ENCODE results near the gene PALM. TPM values are rescaled to one million over a fixed set of nuclear protein-coding genes. Genes with fewer than 3 reads are reported as not detected.

Gene PALM
- total and polyA plus RNA-seq, 10 of the 15 experiments (the other 5 are each of a cell fraction or from before 2014, with no cell fraction given) = 0.09 to 0.95 (median 0.23) TPM; not detected in 2

GRCh38 chr19:748274-748598 lies 39.5 kb downstream of the PALM start (continued):
- TF ChIP-seq KDM1A (IDR thresholded peaks at IDR 0.05; ENCODE audit: borderline replicate concordance) (no peak), ZBED1 (IDR thresholded peaks at IDR 0.05; ENCODE audit: borderline replicate concordance) (no peak), FOXM1 (IDR thresholded peaks at IDR 0.05; ENCODE audit: low read depth, low read length) (no peak), RELB (IDR thresholded peaks at IDR 0.05; ENCODE audit: low read depth) (no peak), POLR2A (IDR thresholded peaks at IDR 0.05; ENCODE audit: low read depth, low read length) (no peak), CBX3 (IDR thresholded peaks at IDR 0.05; ENCODE audit: borderline replicate concordance, low read depth) (no peak)

- POLR2A ChIA-PET = no interaction called here
- intact Hi-C loops (cut with micrococcal nuclease; ENCODE audit: unreplicated experiment) (no loop called here), in situ Hi-C loops (cut with MboI) (no loop called here)
- Histone ChIP-seq H3K79me2 (ENCODE audit: control insufficient read depth, insufficient read depth, low read length) (no peaks in the 10 kb centered on the region), H3K27ac (ENCODE audit: control insufficient read depth, insufficient read depth) (no peak overlapping the region), H3K4me2 (ENCODE audit: control insufficient read depth, insufficient read depth) (no peak overlapping the region), H3K36me3 (ENCODE audit: control insufficient read depth in 2 of 2, insufficient read depth in 2 of 2, low read length in 1 of 2) (no peaks in the 10 kb centered on the region), H3K27me3 (replicated peaks in 1 of 2; ENCODE audit: control insufficient read depth in 2 of 2, insufficient read depth in 2 of 2, low read length in 1 of 2) (no peaks in the 10 kb centered on the region), H3K9ac (ENCODE audit: control insufficient read depth, insufficient read depth, low read length) (no peak overlapping the region), H4K20me1 (ENCODE audit: control insufficient read depth, insufficient read depth) (no peaks in the 10 kb centered on the region), H3K9me3 (replicated peaks; ENCODE audit: control insufficient read depth, insufficient read depth, low read length) (no peaks in the 10 kb centered on the region; the same call in 2 of the 3 replicates), H3K4me3 (no peak overlapping the region), H3K4me1 (ENCODE audit: control insufficient read depth, insufficient read depth, low read length) (no peaks in the 10 kb centered on the region), H2AFZ (ENCODE audit: control insufficient read depth, low read depth, low read length) (no peak overlapping the region)
- ATAC-seq (no peak), DNase-seq (ENCODE audit: low read depth, low spot score) (no peak), FAIRE-seq (no peak)
- no TSS peak for BruUV-seq (replicated peaks)
- CTCF ChIA-PET = no interaction called here
- WGBS (ENCODE audit: insufficient coverage, insufficient replicate concordance, low lambda C conversion rate, missing lambda C conversion rate) = 41% methylated on average over 11 of the region's 14 CpGs
- RAD21 ChIA-PET (ENCODE audit: unreplicated experiment) = no interaction called here
- SMC1A ChIA-PET (ENCODE audit: uncharacterized antibody, unreplicated experiment) = no interaction called here
- no peak for TF ChIP-seq FOS (IDR thresholded peaks at IDR 0.05; ENCODE audit: borderline replicate concordance, extremely low read depth, insufficient read length)
- no peak for TF ChIP-seq CUX1 (IDR thresholded peaks at IDR 0.05; ENCODE audit: insufficient replicate concordance, low read depth, low read length)
These were observed 41.1 kb downstream of the PALM start for GRCh38 chr19:749811-750210.
